Pons (tissue), 1 donor: ENCODE results near the gene ZSWIM6.

ENCODE experiments used
- DNase-seq: peaks from one replicate; pipeline ENCODE4 v3.0.0-alpha.2; 2016; ENCODE audit warnings: low spot score

Gene ZSWIM6

GRCh38 chr5:61332851-61333320 is 828 bp downstream of the ZSWIM6 start:
- no peak for DNase-seq

- DNase-seq, result no peak
Observed at GRCh38 chr5:61333321-61333953, 1.4 kb downstream of the ZSWIM6 start.

DNA sequence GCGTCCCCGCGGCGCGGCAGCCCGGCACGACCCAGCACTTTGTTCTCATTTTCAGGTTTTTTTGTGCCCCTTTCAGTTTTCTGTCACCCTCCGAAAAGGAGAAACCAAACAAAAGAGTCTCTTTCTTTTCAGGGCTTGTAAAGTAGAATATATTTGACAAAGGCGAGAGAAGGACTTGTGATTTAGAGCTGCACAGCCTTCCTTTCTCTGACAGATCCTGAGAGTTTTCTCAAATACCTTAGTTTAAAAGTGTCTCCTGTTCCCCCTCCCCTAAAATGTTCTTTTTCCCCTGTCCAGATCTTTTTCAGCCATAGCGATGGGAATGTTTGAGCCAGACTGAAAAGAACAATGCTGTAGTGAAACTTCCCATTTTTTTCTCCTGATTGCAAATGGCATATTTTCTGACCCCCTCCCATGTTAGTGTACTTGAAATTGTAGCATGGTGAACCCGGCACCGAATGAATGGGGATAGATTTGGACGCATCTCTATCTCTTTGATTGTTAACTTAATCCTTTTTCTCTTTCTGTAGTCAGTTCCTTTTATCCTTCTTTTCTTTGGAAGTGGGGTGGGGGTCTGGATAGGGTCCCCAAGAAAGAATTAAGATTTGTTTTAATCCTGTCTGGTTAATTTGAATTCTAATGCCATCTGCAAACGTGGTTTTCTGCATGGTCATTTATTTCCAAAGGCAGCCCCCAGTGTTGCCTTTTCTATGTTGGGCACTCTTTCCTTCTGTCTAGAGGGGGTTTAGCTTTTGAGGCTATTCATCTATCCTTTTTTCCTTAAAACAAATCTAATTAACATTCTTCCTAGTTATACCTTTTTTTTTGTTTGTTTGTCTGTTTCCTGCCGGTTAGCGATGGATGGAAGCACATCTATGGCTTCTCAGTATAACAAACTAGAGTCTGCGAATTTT is 2.2 kb downstream of the ZSWIM6 start:
- peak; percentile 43 for DNase-seq

DNA sequence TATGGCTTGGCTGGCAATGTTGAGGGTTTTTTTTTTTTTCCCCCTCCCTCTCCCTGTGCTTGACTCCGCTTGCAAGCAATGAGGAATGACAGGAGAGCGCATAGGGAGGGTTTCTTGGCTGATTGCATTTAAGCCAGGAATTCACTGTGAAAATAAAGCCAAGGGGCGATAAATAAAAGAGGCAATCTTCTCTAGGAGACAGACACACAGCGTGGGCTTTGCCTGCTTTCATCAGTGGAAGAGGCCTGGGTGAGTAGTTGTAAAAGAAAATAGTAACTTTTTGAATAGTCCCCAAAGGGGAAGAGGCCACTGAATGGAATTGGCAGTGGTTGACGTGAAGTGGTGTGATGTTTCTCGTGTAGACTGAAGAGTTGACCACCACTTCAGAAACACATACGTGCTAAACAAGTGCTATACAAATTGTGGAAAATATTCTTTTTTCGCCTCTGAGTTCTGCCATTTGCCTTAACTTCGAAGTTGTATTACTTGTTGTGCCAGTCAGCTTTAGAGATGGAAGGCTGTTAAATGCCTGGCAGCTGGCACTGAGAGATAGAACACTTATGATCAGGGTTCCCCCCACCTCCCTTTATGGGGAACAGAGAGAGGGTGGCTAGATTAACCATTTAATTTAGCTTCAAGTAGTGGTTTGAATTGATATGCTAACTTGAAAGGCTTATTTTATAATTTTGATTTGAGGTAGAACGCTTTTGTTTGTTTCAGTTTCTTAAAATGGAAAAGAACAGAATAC is 3.0 kb downstream of the ZSWIM6 start:
- peak; percentile 62 for DNase-seq

DNA sequence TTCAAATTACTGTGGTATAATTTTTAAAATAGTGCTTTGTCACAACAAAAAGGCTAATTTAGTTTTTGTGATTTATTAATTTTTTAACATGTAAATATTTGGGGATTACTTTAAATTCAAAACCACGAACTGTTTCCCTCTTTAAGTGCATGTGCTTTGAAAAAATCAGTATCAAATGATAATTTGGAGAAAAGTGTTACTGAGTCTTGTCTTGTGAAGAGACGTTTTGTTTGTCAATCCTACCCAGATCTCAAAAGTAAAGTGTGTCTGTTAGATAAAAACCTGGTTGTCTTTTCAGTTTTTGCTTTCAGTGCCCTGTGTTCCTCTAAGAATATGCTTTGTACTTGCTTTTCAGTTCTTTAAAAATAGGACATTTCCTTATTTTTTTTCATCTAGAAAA is 7.7 kb downstream of the ZSWIM6 start:
- no peak for DNase-seq

GRCh38 chr5:61340775-61341361 is 8.8 kb downstream of the ZSWIM6 start:
- no peak for DNase-seq

- DNase-seq, result no peak
Observed at GRCh38 chr5:61342071-61342501, 10.0 kb downstream of the ZSWIM6 start.

- DNase-seq, result no peak
Observed at GRCh38 chr5:61344187-61344944, 12.3 kb downstream of the ZSWIM6 start.

DNA sequence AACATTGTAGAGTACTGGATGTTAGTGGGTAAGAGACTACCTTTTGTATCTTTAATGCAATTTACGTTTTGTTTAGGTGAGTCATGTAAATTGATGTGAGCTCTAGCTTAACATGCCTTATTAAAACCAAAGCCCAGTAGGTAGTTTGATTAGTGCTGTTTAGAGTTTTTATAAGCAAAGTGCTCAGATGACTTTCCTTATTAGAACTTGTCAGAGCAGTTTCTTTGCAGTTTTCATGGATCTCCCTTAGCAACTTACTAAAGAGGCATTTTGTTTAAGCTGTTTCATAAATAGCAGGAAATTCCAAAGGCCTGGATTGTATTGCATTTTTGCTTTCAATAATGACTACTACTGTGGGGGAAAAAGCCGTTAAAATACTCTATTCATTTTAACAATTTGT is 14.5 kb downstream of the ZSWIM6 start:
- DNase-seq, result no peak

- no peak for DNase-seq
Observed at GRCh38 chr5:61347080-61347479, 15.0 kb downstream of the ZSWIM6 start.

DNA sequence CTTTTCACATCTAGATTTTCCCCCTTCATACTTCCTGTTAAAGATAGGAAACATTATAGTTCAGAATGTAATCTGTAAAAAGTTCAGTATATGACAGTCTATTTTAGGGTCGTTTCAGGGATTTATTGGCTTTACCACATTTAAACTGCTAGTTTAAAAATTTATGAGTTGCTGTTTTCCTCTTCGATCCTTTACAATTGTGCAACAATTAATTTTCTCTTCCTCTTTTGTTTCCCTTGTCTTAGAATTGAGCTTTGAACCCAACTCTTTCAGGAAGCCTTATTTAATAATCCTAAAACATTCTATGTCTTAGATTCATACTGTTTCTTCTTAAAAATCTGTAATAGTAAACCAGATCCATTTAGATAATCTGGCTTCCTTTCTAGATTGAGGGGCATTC is 16.4 kb downstream of the ZSWIM6 start:
- DNase-seq, result no peak

DNA sequence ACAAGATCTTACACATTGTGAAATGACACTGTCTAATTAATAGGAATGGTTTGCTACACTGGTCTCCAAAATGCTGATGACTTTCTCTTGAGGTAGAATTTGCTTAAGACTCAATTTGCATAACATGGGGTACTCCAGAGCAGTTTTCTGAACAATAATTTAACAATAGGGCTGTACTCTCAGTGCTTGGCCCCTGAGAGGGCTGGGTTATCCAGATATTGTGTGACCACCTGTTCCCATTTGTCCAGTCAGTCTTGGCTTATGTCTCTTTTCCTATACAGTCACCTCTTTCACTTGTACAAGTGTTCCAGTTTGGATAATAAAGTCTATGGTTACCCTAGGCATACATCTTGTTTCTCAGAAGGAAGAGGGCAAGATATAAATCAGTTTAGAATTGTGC is 17.9 kb downstream of the ZSWIM6 start:
- no peak for DNase-seq

GRCh38 chr5:61350535-61350934 is 18.5 kb downstream of the ZSWIM6 start:
- DNase-seq, result no peak

GRCh38 chr5:61351733-61352132 is 19.7 kb downstream of the ZSWIM6 start:
- DNase-seq, result no peak

DNA sequence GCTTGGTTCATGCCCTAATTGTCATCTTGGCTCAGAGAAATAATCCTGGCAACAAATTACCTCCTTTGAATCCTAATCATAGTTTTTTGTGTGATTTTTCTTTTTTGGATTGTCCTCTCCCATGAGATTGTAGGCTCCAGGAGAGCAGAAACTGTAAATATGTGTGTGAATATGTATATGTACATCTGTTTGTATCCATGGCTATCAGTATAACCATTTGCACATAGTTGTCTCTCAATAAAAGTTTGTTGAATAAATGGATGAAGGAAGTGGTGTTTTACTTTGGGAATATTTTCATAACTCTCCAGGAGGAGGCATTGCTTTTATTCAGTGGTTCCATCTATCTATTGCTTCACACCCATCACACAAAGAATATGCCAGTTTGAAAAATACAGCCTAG is 20.1 kb downstream of the ZSWIM6 start:
- DNase-seq, result no peak

DNA sequence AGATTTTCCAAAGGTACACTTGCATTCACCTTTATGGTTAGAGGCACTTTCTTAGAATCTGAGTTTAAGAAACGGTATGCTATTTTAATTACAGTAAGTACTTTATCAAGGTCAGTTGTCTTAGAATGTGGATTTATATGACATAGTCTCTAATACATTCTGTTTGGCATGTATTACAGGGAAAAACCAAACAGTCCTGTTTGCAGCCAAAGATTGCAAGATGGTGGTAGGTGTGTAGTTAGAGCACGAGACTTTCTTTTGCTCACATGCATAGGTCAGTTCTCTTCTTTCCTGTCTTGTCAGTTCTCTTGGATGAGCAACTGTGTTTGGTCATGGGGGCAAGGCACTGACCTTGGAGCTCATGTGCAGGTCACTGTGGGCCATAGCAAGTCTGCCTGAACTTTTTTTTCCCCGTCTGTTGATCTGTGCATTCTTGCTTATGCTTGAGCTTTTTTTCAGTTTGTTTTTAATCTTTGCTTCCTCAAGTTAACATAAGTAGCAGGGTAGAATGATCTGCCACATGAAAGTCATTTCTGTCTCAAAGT is 20.6 kb downstream of the ZSWIM6 start:
- no peak for DNase-seq

DNA sequence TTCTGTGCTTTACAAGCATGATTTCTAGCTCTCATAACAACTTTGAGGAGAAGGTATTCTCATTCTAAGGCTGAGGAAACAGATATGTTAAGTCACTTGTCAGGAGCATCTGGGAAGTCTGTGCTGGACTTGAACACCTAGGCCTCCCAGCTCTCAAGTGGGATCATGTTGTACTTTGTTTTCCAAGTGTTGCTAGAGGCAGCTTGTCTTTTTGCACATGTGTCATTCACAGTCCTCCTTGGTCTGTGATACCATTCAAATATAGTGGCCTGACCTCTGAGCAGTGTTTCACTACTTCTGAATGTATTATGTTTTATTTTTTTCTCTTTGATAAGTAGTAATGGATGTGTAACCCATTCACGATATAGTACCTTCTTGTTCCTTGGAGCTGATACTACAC is 21.2 kb downstream of the ZSWIM6 start:
- no peak for DNase-seq

DNA sequence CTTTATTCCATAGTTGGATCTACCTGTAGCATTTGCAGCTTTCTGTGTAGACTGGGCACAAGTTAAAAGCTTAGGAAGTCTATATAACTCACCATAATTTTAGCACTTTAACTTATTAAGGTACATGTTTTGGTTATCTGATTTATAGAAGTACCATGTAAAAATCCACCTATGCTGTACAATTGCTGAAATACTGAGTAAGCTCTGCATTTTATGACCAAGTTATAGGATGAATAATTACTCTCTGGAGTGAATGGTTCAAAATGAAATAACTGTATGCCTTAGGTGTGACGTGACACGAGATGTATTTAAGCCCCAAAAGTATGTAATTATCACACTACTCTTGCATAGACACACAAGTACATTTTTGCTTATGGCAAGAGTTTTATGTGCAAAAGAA is 22.1 kb downstream of the ZSWIM6 start:
- no peak for DNase-seq

- no peak for DNase-seq
Observed at GRCh38 chr5:61357745-61358144, 25.7 kb downstream of the ZSWIM6 start.

- DNase-seq, result no peak
Observed at GRCh38 chr5:61362796-61363368, 30.8 kb downstream of the ZSWIM6 start.
